DND-41 (cell line): Measurements from ENCODE around the gene EFNA4.

Source experiments
- CTCF ChIP-seq: IDR thresholded peaks from 2 replicates; pipeline ENCODE4 v1.5.1; 2012; ENCODE audit warnings: borderline replicate concordance, low read length, moderate library complexity, mild to moderate bottlenecking; ENCODE audit not compliant: poor library complexity, severe bottlenecking; ENCODE audit errors: extremely low read depth
- EZH2 ChIP-seq: IDR thresholded peaks from 3 replicates; pipeline ENCODE4 v1.6.1; 2012; ENCODE audit warnings: borderline replicate concordance, low read depth, mild to moderate bottlenecking, moderate library complexity, low read length, inconsistent platforms; ENCODE audit not compliant: severe bottlenecking

GRCh38 chr1:155099331-155099730, 35.8 kb downstream of the EFNA4 start:
- no peak for TF ChIP-seq CTCF
- no peak for TF ChIP-seq EZH2
